Stimulated activated CD8-positive, alpha-beta memory T cell treated with anti-CD3 and anti-CD28 coated beads, Interleukin-2, amount 100 ng/mL, for 48 hours (primary cell): ENCODE results near the gene SLC15A2.
"Not testable (repeated sequence)": the region's sequence is repeated elsewhere in the genome, so short reads cannot be mapped to it uniquely, and the experiment has no call there.

Source experiments
- DNase-seq, 2 donors: peaks; one replicate each; pipeline ENCODE4 v3.0.0-alpha.2; 2020; ENCODE audit warnings: low read depth in 2 of 2

SLC15A2 gene

GRCh38 chr3:121918779-121919483 is 24.7 kb downstream of the SLC15A2 start:
- DNase-seq: no peak

- DNase-seq: no peak
These were observed 30.5 kb downstream of the SLC15A2 start for GRCh38 chr3:121924734-121925133.

- DNase-seq: no peak
These were observed 32.2 kb downstream of the SLC15A2 start for GRCh38 chr3:121926380-121926779.

GRCh38 chr3:121938141-121938855 is 44.1 kb downstream of the SLC15A2 start:
- not testable (repeated sequence) for DNase-seq

- DNase-seq: no peak
These were observed 47.4 kb downstream of the SLC15A2 start for GRCh38 chr3:121941592-121941991.

- no peak for DNase-seq
These were observed 48.0 kb downstream of the SLC15A2 start for GRCh38 chr3:121942116-121942786.

- no peak for DNase-seq
These were observed 49.2 kb downstream of the SLC15A2 start for GRCh38 chr3:121943431-121943830.

- DNase-seq: no peak
These were observed 54.4 kb downstream of the SLC15A2 start for GRCh38 chr3:121948641-121949040.

GRCh38 chr3:121951291-121951919 is 57.2 kb downstream of the SLC15A2 start:
- no peak for DNase-seq

- DNase-seq: no peak
These were observed 62.2 kb downstream of the SLC15A2 start for GRCh38 chr3:121956363-121956762.

GRCh38 chr3:121957674-121958415 is 63.6 kb downstream of the SLC15A2 start:
- no peak for DNase-seq

GRCh38 chr3:121958801-121959200 is 64.6 kb downstream of the SLC15A2 start:
- DNase-seq: no peak

- no peak for DNase-seq
These were observed 67.1 kb downstream of the SLC15A2 start for GRCh38 chr3:121961283-121961682.

GRCh38 chr3:121962443-121962842 is 68.2 kb downstream of the SLC15A2 start:
- no peak for DNase-seq

GRCh38 chr3:121963608-121964007 is 69.4 kb downstream of the SLC15A2 start:
- no peak for DNase-seq

GRCh38 chr3:121969631-121970030 is 75.4 kb downstream of the SLC15A2 start:
- no peak for DNase-seq

GRCh38 chr3:121970047-121970446 is 75.8 kb downstream of the SLC15A2 start:
- no peak for DNase-seq

GRCh38 chr3:121974601-121975111 is 80.5 kb downstream of the SLC15A2 start:
- DNase-seq: no peak

GRCh38 chr3:121975702-121976302 is 81.6 kb downstream of the SLC15A2 start:
- DNase-seq: no peak

- DNase-seq: no peak
These were observed 82.5 kb downstream of the SLC15A2 start for GRCh38 chr3:121976727-121977126.

- no peak for DNase-seq
These were observed 85.0 kb downstream of the SLC15A2 start for GRCh38 chr3:121979246-121979645.
